Raji (cell line): ENCODE results near the gene LPP.

ENCODE experiments used
- POLR2A ChIP-seq: IDR thresholded peaks from 2 replicates; pipeline ENCODE4 v1.6.1; 2011; ENCODE audit warnings: low read depth, low read length, control low read depth; ENCODE audit not compliant: insufficient read depth

The LPP gene

DNA sequence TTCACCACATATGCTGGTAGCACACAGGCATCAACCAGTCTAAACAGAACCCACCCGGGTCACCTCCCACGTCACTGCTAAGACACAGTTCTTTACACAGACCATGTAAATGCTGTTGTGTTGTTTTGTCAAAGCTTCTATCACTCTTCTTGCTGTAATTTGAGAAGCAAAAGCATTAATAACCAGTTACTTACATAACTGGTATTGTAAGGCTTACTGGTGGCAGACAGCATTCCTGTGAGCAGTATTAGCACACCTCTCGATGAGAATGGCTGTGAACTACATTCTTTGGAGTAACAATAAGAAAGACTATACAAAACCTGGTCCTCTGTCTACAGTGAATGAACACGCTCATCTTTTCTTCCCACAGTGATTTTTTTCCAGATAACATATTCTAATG, 479.2 kb downstream of the LPP start:
- no peak for TF ChIP-seq POLR2A

- no peak for TF ChIP-seq POLR2A
These were observed 480.3 kb downstream of the LPP start for GRCh38 chr3:188634285-188634684.

DNA sequence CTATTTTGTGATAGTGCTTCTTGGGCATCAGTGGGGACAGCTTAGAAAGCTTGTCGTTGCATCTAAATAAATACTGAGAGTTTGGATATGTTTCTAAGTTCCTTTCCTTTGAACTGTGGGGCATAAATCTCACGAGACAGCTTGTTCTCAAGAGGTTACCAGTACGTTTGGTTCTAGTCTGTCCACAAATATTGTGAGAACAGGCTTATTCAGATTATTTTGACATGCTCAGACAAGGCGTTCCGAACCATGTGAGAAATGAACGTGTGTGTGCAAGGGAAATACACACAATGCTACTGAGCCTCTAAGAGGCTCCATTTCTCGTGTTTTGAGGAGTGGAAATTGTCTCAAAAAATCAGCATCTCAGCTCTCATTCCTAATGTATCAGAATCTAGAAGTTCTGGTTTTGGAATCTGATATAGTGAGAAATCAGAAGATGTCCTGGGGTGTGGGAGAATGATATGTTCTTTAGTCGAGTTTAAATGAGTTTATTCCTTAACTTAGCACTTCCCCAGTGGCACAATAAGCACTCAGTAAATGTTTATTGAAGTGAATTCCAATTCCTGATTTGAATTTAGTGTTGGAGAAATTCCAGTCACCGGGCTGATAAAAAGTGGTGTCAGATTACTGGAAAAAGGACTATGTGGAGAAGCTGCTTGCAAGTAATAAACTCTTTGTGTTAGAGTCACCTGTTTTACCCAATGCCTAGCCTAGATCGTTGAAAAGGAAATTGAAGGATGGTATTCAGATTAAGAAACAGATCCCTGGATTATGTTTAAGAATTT, 481.5 kb downstream of the LPP start:
- no peak for TF ChIP-seq POLR2A

- TF ChIP-seq POLR2A, result no peak
These were observed 487.1 kb downstream of the LPP start for GRCh38 chr3:188641076-188641475.

DNA sequence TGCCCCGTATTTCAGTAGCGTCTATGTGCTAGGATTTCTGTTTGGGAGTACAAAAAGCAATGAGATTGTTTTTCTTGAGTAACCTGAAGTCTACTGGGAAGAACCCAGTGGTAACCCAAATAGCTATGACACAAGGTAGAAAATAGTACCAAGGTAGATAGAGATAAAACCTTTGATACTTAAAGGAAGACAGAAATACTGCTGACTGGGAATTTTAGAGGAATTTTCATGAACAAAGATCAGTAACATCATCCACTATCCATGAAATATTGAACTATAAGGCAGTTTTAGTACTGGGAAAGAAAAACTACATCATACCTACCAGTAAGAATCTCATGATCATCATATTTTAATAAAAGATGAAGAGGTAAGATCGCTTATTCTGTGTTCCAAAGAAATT, 489.8 kb downstream of the LPP start:
- no peak for TF ChIP-seq POLR2A

DNA sequence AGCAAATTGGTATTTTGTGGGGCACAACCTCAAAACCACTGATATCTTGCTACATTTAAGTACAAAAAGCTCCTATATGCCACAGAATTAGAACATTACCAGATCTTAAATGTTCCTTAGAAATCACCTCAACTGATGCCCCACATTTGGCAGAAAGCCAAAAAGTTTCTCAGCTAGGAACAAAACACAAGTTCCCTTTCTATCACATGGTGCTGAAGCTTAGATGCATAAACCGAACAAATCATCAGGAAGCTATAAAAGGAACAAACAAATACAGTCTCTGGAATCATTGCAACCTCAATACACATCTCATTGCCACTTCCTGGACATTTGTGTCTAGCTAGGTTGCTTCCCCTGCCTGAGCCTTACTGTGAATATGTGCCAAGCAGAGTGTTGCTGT, 492.6 kb downstream of the LPP start:
- no peak for TF ChIP-seq POLR2A

- TF ChIP-seq POLR2A, result no peak
These were observed 493.3 kb downstream of the LPP start for GRCh38 chr3:188647237-188647636.

GRCh38 chr3:188649521-188649920, 495.6 kb downstream of the LPP start:
- TF ChIP-seq POLR2A, result no peak

DNA sequence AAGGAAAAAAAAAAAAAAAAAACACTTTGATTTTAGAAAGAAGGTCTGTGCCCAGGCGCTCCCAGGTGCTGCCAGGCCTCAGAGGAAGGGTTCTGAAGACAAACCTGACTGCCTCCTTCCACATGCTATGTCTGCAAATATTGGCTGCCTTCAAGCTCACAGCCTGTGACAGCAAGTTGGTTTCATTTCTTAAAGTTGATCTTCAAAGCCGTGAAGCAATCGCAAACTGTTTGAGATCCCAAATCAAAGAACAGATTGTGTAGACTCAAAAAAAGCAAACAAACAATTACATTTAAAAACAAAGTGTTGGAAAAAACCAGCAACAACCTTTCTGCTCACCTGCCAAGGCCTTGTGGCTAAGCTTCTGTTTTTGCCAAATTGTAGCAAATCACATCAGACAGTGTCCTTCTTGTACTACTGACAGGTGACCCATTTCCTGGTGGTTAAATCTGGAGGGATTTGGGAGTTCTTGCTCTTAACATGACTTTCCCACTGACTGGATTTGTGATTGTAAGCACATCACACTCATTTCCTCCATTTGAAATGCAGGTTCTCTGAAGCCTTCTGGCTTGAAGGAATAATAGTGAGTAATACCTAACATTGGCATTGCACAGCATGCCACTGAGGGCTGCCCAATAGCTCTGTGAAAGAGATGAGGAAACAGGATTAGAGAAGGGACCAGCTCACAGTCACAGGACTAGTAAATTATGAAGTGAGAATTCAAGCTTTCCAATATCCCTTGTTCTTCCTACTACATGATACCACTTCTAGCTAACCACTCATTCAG, 502.4 kb downstream of the LPP start:
- TF ChIP-seq POLR2A, result no peak

DNA sequence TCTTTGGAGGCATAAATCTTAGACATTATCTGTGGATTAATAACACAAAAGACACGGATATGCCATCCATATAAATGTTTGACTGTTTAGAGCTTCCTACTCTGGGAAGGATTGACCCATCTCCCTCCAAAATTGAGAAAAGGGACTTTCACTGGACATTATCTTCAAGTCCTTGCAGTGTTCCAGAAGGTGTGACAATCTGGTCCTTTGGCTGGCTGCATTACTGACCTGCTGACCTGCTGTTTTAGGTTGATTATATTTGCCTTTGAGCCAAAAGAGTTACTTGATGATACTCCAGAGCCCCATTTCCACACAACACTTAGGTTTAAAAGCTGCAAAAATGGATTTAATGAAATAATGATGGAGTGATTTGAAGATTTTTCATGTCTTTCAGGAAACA, 504.6 kb downstream of the LPP start:
- TF ChIP-seq POLR2A, result no peak

DNA sequence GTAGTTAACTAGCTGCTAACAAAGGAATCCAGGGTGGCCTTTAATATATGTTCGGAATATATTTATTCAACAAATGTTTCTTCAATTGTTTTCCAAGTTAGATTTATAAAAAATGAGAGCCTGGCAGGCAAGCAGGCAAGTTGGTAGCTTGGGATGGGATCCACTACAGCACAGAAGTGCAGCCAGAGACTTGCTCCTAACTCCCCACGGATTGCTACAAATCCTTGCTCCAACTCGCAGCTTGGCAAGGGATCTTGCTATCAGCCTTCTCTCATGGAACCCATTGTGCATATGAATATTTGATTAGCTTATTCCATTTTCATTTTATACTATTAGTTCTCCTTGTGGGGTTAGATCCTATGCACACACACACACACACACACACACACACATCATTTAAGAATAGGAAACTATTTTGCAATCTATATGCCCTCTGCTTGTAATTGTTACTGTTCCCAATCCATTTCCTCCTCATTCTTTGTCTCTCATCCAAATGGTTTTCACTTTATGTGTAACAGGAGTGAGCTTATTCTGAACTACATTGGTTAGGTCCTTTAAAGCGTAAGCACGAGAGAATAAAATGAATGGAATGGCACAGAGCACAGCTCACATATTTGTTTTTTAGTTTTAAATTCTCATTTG, 505.6 kb downstream of the LPP start:
- no peak for TF ChIP-seq POLR2A

- no peak for TF ChIP-seq POLR2A
These were observed 506.5 kb downstream of the LPP start for GRCh38 chr3:188660415-188660814.

DNA sequence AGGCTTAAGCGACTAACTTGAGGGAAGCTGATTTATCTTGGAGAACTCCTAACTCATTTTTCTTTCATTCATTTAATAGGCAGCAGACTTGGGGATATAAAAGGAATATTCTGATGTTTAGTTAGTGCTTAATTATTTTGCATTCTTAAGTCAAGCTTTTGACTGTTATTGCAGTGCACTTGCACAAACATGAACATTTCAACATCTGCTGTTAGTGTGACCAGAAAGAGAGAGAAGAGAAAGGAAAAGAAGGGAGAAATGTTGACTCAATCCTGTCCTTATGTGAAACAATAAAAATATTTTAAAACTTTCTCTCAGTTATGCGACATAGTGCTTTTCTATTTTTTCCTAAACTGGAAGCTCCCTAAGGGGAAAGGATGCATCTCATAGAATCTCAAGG, 507.8 kb downstream of the LPP start:
- no peak for TF ChIP-seq POLR2A

GRCh38 chr3:188662214-188662613, 508.3 kb downstream of the LPP start:
- no peak for TF ChIP-seq POLR2A

GRCh38 chr3:188662795-188663194, 508.8 kb downstream of the LPP start:
- TF ChIP-seq POLR2A, result no peak

- TF ChIP-seq POLR2A, result no peak
These were observed 509.9 kb downstream of the LPP start for GRCh38 chr3:188663839-188664238.
